Keratinocyte (primary cell): ENCODE data around the gene ANXA3. TPM values are rescaled to one million over a fixed set of nuclear protein-coding genes. Genes with fewer than 3 reads are reported as not detected.
"Not testable (repeated sequence)": the region's sequence is repeated elsewhere in the genome, so short reads cannot be mapped to it uniquely, and the experiment has no call there.

ENCODE experiments used
- DNase-seq: peaks from one replicate; pipeline ENCODE4 v3.0.0-alpha.2; 2011; ENCODE audit warnings: low read depth, missing footprints, low spot score
- FAIRE-seq: peaks from 2 replicates; lab custom pipeline; 2011; peaks lifted over from hg19 to GRCh38; lab: Jason Lieb, UNC
- H2AFZ ChIP-seq: 2 replicates; pipeline ENCODE4 v1.6.0; 2012; ENCODE audit warnings: low read length, control low read depth, inconsistent platforms; ENCODE audit not compliant: control insufficient read depth
- H3K27ac ChIP-seq: 2 replicates; pipeline ENCODE4 v1.5.1; 2011; ENCODE audit warnings: low read length; ENCODE audit not compliant: control insufficient read depth, insufficient read depth
- H3K27me3 ChIP-seq: 3 replicates; pipeline ENCODE4 v1.6.0; 2011; ENCODE audit warnings: low read length; ENCODE audit not compliant: control insufficient read depth, insufficient read depth; ENCODE audit errors: extremely low read depth
- H3K36me3 ChIP-seq, 2 experiments: 2 replicates in 1 of 2; 3 replicates in 1 of 2; pipeline ENCODE4 v1.5.1; 2011; ENCODE audit warnings: low read length in 2 of 2, mild to moderate bottlenecking in 1 of 2; ENCODE audit not compliant: control insufficient read depth in 2 of 2, insufficient read depth in 2 of 2; ENCODE audit errors: extremely low read depth in 1 of 2
- H3K4me1 ChIP-seq: 3 replicates; pipeline ENCODE4 v1.5.1; 2011; ENCODE audit warnings: low read length; ENCODE audit not compliant: control insufficient read depth, insufficient read depth; ENCODE audit errors: extremely low read depth
- H3K4me2 ChIP-seq: 3 replicates; pipeline ENCODE4 v1.6.0; 2011; ENCODE audit warnings: low read depth, low read length; ENCODE audit not compliant: control insufficient read depth, insufficient read depth; ENCODE audit errors: extremely low read depth
- H3K4me3 ChIP-seq, 3 experiments: fragments of 200-600 bp in 1 of 3; sonication (generic) in 1 of 3; 2 replicates in 2 of 3; 3 replicates in 1 of 3; pipeline ENCODE4 v1.5.1; 2011 to 2016; ENCODE audit warnings: low read length in 3 of 3, mild to moderate bottlenecking in 3 of 3, control low read depth in 2 of 3, inconsistent platforms in 1 of 3, low read depth in 1 of 3, mixed read lengths in 1 of 3, mixed run types in 1 of 3, moderate library complexity in 1 of 3; ENCODE audit not compliant: control insufficient read depth in 2 of 3, insufficient read depth in 2 of 3; ENCODE audit errors: extremely low read depth in 1 of 3
- H3K79me2 ChIP-seq: 2 replicates; pipeline ENCODE4 v1.6.0; 2012; ENCODE audit warnings: low read length; ENCODE audit not compliant: control insufficient read depth, insufficient read depth
- H3K9ac ChIP-seq: 3 replicates; pipeline ENCODE4 v1.6.0; 2011; ENCODE audit warnings: low read length; ENCODE audit not compliant: control insufficient read depth, insufficient read depth; ENCODE audit errors: extremely low read depth
- H3K9me1 ChIP-seq: 3 replicates; pipeline ENCODE4 v1.6.0; 2011; ENCODE audit warnings: low read length; ENCODE audit not compliant: control insufficient read depth, insufficient read depth; ENCODE audit errors: extremely low read depth
- H3K9me3 ChIP-seq: 2 replicates; pipeline ENCODE4 v1.5.1; 2012; ENCODE audit warnings: low read depth, low read length; ENCODE audit not compliant: control insufficient read depth
- H4K20me1 ChIP-seq: 3 replicates; pipeline ENCODE4 v1.6.0; 2011; ENCODE audit warnings: low read length; ENCODE audit not compliant: control insufficient read depth, insufficient read depth; ENCODE audit errors: extremely low read depth
- CTCF ChIP-seq, 3 experiments: IDR thresholded peaks in 1 of 3; conservative IDR thresholded peaks in 1 of 3; optimal IDR thresholded peaks in 1 of 3; 2 replicates in 2 of 3; 3 replicates in 1 of 3; pipeline versions ENCODE3 to v1.5.1; 2011; ENCODE audit warnings: low read length in 3 of 3, mild to moderate bottlenecking in 3 of 3, moderate library complexity in 2 of 3, control low read depth in 1 of 3, inconsistent platforms in 1 of 3; ENCODE audit not compliant: insufficient read depth in 2 of 3; ENCODE audit errors: extremely low read depth in 1 of 3
- EZH2 ChIP-seq: IDR thresholded peaks from one replicate; pipeline ENCODE4 v1.6.1; 2012; ENCODE audit warnings: inconsistent platforms, mild to moderate bottlenecking, low read length, moderate library complexity
- dilution Hi-C: fragments of 300-500 bp; cut with MboI; formaldehyde crosslinking; loops from one replicate; pipeline ENCODE4 v1.7.0; 2020; ENCODE audit warnings: low sequenced_read_pairs; ENCODE audit not compliant: extremely low pct_ligation_motif_present
- polyA plus RNA-seq, 5 experiments: library from polyadenylated mRNA; depleted of rRNA in 3 of 5; stranded (reverse) in 3 of 5; stranded (forward) in 1 of 5; unstranded in 1 of 5; fragments of >200 nt; gene quantifications; 1 replicate in 1 of 5; 2 replicates in 3 of 5; 3 replicates in 1 of 5; pipeline versions ENCODE4 v1.2.1 to v1.2.3, GENCODE V29; 2011 to 2012; ENCODE audit warnings: missing spikeins in 2 of 5, low read depth in 1 of 5, low replicate concordance in 1 of 5

Gene ANXA3
- polyA plus RNA-seq, 1 donor (not counting 4 experiments of a cell fraction or from before 2014, with no cell fraction given): 463 TPM

- H3K79me2 ChIP-seq: peaks cover 10% of the 10 kb centered on the region
Observed at GRCh38 chr4:78548889-78549288, 2.7 kb upstream of the ANXA3 start.

GRCh38 chr4:78552389-78553042 is 946 bp downstream of the ANXA3 start:
- peak overlapping the region; percentile 92 for H3K9ac ChIP-seq
- peak; percentile 95 for FAIRE-seq
- H3K79me2 ChIP-seq: peaks cover 24% of the 10 kb centered on the region
- H3K4me1 ChIP-seq: peaks cover 48% of the 10 kb centered on the region
- no peaks in the 10 kb centered on the region for H3K9me1 ChIP-seq
- DNase-seq: peak; percentile 69
- dilution Hi-C loops: no loop called here
- H3K9me3 ChIP-seq: no peaks in the 10 kb centered on the region
- no peaks in the 10 kb centered on the region for H4K20me1 ChIP-seq
- no peaks in the 10 kb centered on the region for H3K27me3 ChIP-seq
- peak overlapping the region; percentile 93 for H3K27ac ChIP-seq
- H2AFZ ChIP-seq: no peak overlapping the region
- TF ChIP-seq EZH2: no peak
- TF ChIP-seq CTCF (optimal IDR thresholded peaks at IDR 0.05 in 1 of 3, IDR thresholded peaks at IDR 0.05 in 1 of 3, conservative IDR thresholded peaks at IDR 0.05 in 1 of 3; ENCODE audit: extremely low read depth in 1 of 3, insufficient read depth in 2 of 3, low read length in 3 of 3): no peak
- H3K36me3 ChIP-seq: peaks cover 6 to 24% of the 10 kb centered on the region in 2 experiments
- peak overlapping the region; percentile 99 for H3K4me2 ChIP-seq
- peak overlapping the region; percentile 59 to 77 (median 74) for H3K4me3 ChIP-seq

More at GRCh38 chr4:78548889-78549288, 2.7 kb upstream of the ANXA3 start:
- FAIRE-seq, H3K4me3 ChIP-seq, H2AFZ ChIP-seq, H3K9me3 ChIP-seq, H3K9me1 ChIP-seq, H3K27ac ChIP-seq, H3K9ac ChIP-seq, H3K27me3 ChIP-seq, dilution Hi-C loops, H3K4me2 ChIP-seq, H3K36me3 ChIP-seq, H4K20me1 ChIP-seq, DNase-seq: not testable (repeated sequence)
- peaks cover 20% of the 10 kb centered on the region for H3K4me1 ChIP-seq
